Skeletal muscle tissue (tissue), 4 donors: Measurements from ENCODE around the gene IREB2. TPM values are rescaled to one million over a fixed set of nuclear protein-coding genes. Genes with fewer than 3 reads are reported as not detected.

ENCODE experiments used
- H3K27ac ChIP-seq: one replicate; pipeline ENCODE4 v1.7.0; 2013; ENCODE audit warnings: mild to moderate bottlenecking, low read depth, low read length, inconsistent platforms
- H3K27me3 ChIP-seq, 3 donors: one replicate each; pipeline ENCODE4 v1.7.0; 2013; ENCODE audit warnings: low read length in 3 of 3; ENCODE audit not compliant: control insufficient read depth in 3 of 3, insufficient read depth in 3 of 3
- H3K36me3 ChIP-seq, 3 donors: one replicate each; pipeline ENCODE4 v1.7.0; 2013; ENCODE audit warnings: low read length in 3 of 3; ENCODE audit not compliant: control insufficient read depth in 3 of 3, insufficient read depth in 3 of 3
- H3K4me1 ChIP-seq, 3 donors: one replicate each; pipeline ENCODE4 v1.7.0; 2013; ENCODE audit warnings: low read length in 3 of 3, mild to moderate bottlenecking in 3 of 3; ENCODE audit not compliant: control insufficient read depth in 3 of 3, insufficient read depth in 3 of 3
- H3K4me3 ChIP-seq, 3 donors: one replicate each; pipeline ENCODE4 v1.7.0; 2013; ENCODE audit warnings: low read length in 3 of 3
- H3K9ac ChIP-seq, 3 donors: one replicate each; pipeline ENCODE4 v1.7.0; 2013; ENCODE audit warnings: low read length in 3 of 3, mild to moderate bottlenecking in 3 of 3, moderate library complexity in 2 of 3, low read depth in 1 of 3
- H3K9me3 ChIP-seq, 3 donors: one replicate each; pipeline ENCODE4 v1.7.0; 2013; ENCODE audit warnings: low read length in 3 of 3; ENCODE audit not compliant: control insufficient read depth in 3 of 3
- total RNA-seq: library from RNA; depleted of rRNA; stranded (reverse); fragments of >200 nt; gene quantifications from one replicate; pipeline ENCODE4 v1.2.3, GENCODE V29; 2014
- donor health status: Osteomylitis.

Gene IREB2
- total RNA-seq, 1 donor from 2014 or later: 35.0 TPM

DNA sequence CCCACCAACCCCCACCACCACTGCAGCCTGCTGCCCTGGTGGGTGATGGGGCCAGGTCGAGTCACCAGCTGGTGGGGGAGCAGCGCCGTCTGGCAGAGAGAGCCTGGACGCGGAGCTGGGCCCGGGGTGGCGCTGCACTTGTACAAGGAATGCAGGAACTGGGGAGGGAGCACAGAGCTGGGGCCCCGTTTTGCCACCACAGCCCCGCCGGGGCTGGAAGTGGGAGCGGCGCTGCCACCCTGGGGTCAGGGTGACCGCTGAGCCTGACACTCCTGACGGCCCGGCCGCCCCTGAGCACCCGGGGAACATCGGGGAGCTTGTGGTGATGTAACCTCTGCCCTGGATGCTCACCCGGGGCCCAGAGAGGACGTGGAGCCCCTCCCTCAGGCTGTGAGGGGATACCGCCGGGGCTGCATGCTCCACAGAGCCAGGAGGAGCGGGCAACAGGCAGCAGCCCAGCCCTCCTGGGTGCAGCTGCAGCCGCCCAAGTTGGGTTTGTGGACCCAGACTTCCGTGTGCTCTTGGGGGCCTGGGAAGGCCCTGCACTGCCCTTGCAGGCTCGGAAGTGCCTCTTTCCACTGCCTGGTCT, 32.6 kb upstream of the IREB2 start:
- Histone ChIP-seq H3K4me1 (no peaks in the 10 kb centered on the region), H3K9me3 (no peaks in the 10 kb centered on the region), H3K27me3 (peaks cover 0 to 27% (median 15%) of the 10 kb centered on the region in 3 donors), H3K4me3 (no peak overlapping the region), H3K9ac (no peak overlapping the region), H3K36me3 (no peaks in the 10 kb centered on the region), H3K27ac (no peak overlapping the region)

DNA sequence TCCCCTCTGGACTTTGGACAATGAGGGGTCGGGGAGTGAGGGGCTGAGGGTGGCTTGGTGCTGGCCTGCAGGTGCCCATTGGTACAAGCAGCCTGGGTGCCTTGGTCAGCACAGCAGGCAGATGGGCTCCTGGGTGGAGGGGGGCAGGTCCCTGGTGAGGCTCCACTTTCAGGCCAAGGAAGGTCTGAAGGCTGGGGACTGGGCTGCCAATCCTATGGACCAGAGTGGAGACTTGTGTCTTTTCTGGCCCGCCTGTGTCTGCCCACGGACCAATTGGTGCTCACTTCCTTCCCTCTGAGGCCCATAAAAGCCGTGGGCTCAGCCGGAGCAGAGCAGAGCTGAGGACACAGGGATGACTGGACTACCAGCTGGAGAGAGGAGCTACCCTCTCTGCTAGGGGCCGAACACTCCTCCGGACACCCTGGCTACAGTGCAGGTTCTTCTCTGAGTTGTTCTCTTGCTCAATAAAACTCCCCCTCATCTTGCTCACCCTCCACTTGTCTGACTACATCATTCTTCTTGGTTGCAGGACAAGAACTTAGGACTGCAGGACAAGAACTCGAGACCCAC, 31.9 kb upstream of the IREB2 start:
- Histone ChIP-seq H3K9me3 (no peaks in the 10 kb centered on the region), H3K4me3 (no peak overlapping the region), H3K9ac (no peak overlapping the region), H3K4me1 (no peaks in the 10 kb centered on the region), H3K27ac (no peak overlapping the region), H3K36me3 (no peaks in the 10 kb centered on the region), H3K27me3 (peaks cover 0 to 27% (median 15%) of the 10 kb centered on the region in 3 donors)

DNA sequence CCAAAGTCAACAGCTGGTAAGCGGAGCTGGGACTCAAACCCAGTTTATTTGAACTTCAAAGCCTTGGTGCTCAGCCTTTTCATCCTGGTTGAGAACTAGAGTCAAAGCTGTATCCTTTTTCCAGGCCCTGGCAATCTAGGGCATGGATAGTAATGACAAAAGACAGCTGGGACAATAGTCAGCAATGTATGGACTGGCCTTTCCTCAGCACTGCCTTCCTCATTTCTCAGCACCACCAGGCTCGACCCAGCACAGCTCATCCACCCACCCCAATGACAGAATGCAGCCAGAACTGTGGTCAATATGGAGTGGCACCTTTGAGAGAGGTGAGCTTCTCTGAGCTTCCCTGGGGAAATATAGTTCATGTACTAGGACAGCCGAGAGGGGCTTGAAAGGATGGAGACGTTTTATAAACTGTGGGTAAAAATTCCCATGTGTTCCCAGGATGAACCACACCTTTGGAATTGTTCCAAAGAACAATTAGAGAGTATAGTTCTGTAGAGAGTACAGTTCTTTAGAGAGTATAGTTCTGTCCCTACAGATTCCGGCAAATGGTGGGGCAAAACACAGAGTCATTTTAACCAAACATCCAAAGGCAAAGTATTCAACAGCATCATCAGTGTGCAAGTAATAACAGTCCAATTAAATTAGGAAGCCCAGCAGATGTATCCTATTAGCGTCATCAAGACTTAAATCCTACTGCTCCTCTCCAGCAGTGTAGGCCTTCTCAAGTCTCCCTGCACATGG, 30.2 kb upstream of the IREB2 start:
- no peak overlapping the region for H3K4me3 ChIP-seq
- no peak overlapping the region for H3K9ac ChIP-seq
- peaks cover 0 to 22% (median 12%) of the 10 kb centered on the region in 3 donors for H3K27me3 ChIP-seq
- no peaks in the 10 kb centered on the region for H3K36me3 ChIP-seq
- no peaks in the 10 kb centered on the region for H3K4me1 ChIP-seq
- H3K9me3 ChIP-seq: no peaks in the 10 kb centered on the region
- no peak overlapping the region for H3K27ac ChIP-seq

DNA sequence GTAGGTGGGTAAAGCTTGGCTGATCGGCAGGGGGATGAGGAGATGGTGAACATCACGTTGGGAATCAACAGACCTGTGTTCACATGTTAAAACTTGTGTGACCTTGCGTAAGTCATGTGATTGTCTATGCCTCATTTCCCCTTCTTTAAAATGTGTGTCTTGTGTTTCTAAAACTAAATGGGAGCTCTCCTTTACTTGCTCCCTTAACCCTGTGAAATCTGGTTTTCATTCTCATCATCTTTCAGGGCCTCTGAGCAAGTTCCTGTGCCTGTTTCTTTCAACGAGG, 29.7 kb upstream of the IREB2 start:
- peaks cover 0 to 22% (median 12%) of the 10 kb centered on the region in 3 donors for H3K27me3 ChIP-seq
- no peak overlapping the region for H3K27ac ChIP-seq
- H3K9me3 ChIP-seq: no peaks in the 10 kb centered on the region
- no peak overlapping the region for H3K4me3 ChIP-seq
- H3K36me3 ChIP-seq: no peaks in the 10 kb centered on the region
- H3K9ac ChIP-seq: no peak overlapping the region
- H3K4me1 ChIP-seq: no peaks in the 10 kb centered on the region

DNA sequence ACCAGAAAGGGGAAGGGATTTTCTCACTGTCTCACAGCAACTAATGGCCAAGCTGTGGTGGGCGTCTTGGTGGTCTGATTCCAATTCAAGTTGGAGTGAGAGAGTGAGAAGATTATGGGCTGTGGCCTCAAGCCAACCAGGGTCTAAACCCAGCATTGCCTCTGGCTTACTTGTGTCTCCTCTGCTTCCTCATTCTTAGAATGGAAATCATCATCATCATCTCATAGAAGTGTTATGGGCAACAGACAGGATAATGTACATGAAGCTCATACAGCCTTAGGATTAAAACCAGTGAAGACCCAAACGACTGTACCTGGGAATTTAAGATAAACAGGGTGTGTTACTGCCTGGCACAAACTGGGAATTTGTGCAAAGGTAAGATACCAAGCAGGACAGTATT, 29.1 kb upstream of the IREB2 start:
- H3K9ac ChIP-seq: no peak overlapping the region
- peaks cover 0 to 17% (median 12%) of the 10 kb centered on the region in 3 donors for H3K27me3 ChIP-seq
- no peak overlapping the region for H3K4me3 ChIP-seq
- H3K9me3 ChIP-seq: no peaks in the 10 kb centered on the region
- H3K27ac ChIP-seq: no peak overlapping the region
- no peaks in the 10 kb centered on the region for H3K36me3 ChIP-seq
- H3K4me1 ChIP-seq: no peaks in the 10 kb centered on the region

DNA sequence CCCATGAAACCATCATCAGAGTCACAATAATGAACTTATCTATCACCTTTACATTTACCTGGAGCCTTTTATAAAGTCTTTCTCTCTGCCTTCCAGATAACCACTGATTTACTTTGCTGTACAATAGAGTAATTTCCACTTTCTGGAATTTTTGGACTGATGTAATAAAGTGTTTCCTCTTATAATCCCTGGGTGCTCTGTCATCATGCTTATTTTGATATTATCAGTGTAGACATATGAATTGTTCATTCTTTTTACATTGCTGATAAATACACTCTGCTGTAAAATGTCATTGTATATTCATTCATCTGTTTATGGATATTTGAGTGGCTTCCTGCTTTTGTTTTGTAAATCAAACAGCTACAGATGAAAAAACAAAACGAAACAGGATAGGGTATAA, 27.0 kb upstream of the IREB2 start:
- Histone ChIP-seq H3K9me3 (no peaks in the 10 kb centered on the region), H3K4me1 (no peaks in the 10 kb centered on the region), H3K27ac (no peak overlapping the region), H3K36me3 (no peaks in the 10 kb centered on the region), H3K9ac (no peak overlapping the region), H3K4me3 (no peak overlapping the region), H3K27me3 (peaks cover 0 to 12% (median 0%) of the 10 kb centered on the region in 3 donors)

DNA sequence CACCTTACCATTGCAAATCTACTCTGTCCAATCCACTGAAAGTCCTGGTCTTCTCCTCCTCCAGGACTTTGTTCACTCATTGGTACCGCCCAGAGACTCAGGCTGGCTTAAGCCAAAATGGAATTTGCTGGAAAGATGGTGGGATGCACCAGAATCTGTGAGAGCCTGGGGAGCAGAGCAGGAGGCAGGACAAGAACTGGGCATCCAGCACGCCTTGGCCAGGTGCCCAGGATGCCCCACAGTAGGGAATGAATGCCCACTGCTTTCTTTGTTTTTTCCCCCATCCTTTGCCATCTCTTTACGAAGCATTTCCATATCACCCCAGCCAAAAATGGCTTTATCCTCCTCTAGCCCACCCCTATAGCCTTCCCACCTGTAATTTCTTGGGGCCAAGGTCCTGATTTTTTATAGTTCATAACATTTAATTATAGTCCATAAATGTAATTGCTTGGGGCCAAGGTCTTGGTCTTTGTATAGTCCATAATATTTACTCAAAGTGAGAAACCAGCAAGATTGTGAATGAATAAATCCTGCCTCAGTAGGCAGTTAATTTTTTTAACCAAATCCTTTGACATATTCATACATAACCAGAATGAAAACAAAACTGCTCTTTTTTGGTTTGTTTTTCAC, 23.3 kb upstream of the IREB2 start:
- H3K27ac ChIP-seq: no peak overlapping the region
- H3K4me3 ChIP-seq: no peak overlapping the region
- no peak overlapping the region for H3K9ac ChIP-seq
- H3K9me3 ChIP-seq: no peaks in the 10 kb centered on the region
- H3K4me1 ChIP-seq: no peaks in the 10 kb centered on the region
- peaks cover 0 to 4% (median 0%) of the 10 kb centered on the region in 3 donors for H3K27me3 ChIP-seq
- H3K36me3 ChIP-seq: no peaks in the 10 kb centered on the region

DNA sequence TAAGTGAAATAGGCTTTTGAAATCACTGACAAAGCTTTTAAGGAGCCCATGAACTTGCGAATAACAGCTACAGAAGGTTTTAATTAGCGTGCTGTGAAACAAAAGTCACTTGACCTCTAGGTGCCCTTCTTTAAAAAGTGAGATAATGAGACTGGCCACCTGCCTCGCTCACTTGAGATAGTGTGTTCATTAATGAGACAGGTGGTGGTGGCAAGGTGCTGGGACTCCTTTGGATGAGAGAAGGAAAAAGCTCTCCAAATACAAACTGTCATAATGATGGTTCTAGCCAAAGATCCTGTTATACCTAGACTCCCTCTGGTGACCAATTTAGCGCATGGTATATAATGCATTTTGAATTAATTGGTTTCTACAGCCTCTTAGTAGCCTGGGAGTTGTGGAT, 22.7 kb upstream of the IREB2 start:
- no peak overlapping the region for H3K9ac ChIP-seq
- H3K4me3 ChIP-seq: no peak overlapping the region
- no peaks in the 10 kb centered on the region for H3K36me3 ChIP-seq
- H3K9me3 ChIP-seq: no peaks in the 10 kb centered on the region
- H3K4me1 ChIP-seq: no peaks in the 10 kb centered on the region
- H3K27me3 ChIP-seq: peaks cover 0 to 4% (median 0%) of the 10 kb centered on the region in 3 donors
- H3K27ac ChIP-seq: no peak overlapping the region

DNA sequence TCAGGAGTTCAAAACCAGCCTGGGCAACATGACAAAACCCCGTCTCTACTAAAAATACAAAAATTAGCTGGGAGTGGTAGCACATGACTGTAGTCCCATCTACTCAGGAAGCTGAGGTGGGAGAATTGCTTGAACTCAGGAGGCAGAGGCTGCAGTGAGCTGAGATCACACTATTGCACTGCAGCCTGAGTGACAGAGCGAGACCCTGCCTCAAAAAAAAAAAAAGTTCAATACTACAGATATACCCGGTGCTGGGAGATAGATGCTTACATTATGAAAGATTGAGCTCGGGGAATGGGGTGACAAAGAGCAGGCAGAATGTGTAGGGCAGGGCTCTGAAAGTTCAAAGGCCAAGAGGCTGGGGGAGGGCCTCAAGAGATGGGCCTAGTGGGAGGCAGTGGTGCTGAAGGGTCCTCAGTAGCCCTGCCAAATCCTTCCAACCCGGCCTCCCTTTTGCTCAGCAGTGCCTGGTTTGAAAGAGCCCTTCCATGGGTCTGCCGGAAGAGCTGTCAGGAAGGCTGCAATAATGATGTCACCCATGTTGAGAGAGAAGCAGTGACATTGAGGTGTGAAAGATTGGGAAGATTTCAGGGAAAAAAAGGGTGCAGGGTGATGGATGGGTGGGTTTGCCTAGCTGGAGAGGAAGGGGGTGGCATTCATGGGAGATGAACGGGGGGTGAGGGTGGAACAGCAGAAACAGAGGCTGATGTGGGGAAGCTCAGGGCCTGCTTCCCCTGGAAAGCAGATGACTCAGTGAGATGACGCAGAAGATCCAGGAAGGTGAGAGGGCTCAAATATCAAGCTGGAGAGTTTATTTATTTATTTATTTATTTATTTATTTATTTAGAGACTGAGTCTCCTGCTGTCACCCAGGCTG, 20.0 kb upstream of the IREB2 start:
- no peak overlapping the region for H3K27ac ChIP-seq
- H3K9ac ChIP-seq: no peak overlapping the region
- no peaks in the 10 kb centered on the region for H3K36me3 ChIP-seq
- H3K4me1 ChIP-seq: peaks cover 0 to 6% (median 3%) of the 10 kb centered on the region in 3 donors
- H3K4me3 ChIP-seq: no peak overlapping the region
- H3K27me3 ChIP-seq: peaks cover 0 to 5% (median 0%) of the 10 kb centered on the region in 3 donors
- H3K9me3 ChIP-seq: no peaks in the 10 kb centered on the region
